NOMO-1 treated with DMSO at 0.1 percent for 48 hours (cell line): ENCODE measurements around the gene VAC14.
"Not testable (repeated sequence)": the region's sequence is repeated elsewhere in the genome, so short reads cannot be mapped to it uniquely, and the experiment has no call there.

Experiments
- DNase-seq: peaks from one replicate; lab custom pipeline; 2025; ENCODE audit not compliant: unreplicated experiment; lab: John Stamatoyannopoulos, UW

Gene VAC14

DNA sequence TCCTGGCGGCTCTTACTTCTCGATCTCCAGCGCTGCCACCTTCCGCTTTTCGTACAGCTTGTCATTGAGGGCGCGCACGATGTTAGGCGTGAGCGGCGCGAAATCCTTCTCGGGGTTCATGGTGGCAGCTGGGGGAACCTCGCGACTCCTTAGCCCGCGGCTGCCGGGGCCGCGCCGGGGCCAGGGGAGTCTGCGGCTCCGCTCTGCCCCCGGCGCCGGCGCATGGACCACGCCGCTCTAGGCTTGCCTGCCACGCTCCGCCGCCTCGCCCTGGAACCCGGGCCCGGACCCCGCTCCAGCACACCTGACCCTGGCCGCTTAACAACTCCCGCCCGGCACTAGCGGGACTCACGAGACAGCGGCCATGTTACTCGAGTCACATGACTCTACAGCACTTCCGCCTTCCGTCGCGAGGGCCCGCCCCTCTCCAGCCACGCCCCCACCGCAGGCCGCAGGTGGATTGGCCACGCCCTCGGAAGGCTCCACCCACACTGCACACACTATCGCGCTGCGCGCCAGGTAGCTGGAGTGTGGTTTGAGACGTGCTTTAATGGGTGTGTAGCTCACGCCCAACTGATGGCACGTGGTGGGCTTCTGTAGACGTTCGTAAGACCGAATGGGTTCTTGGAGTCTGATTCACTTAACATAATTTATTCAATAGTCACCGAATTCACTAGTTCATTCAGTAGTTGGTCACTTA lies at the start of gene VAC14:
Gene VAC14, minus strand, starts transcription at position 378 of the 700 bp plus-strand sequence. Its CDS starts 258 bp downstream, at position 120.
- peak; percentile 86 for DNase-seq

DNA sequence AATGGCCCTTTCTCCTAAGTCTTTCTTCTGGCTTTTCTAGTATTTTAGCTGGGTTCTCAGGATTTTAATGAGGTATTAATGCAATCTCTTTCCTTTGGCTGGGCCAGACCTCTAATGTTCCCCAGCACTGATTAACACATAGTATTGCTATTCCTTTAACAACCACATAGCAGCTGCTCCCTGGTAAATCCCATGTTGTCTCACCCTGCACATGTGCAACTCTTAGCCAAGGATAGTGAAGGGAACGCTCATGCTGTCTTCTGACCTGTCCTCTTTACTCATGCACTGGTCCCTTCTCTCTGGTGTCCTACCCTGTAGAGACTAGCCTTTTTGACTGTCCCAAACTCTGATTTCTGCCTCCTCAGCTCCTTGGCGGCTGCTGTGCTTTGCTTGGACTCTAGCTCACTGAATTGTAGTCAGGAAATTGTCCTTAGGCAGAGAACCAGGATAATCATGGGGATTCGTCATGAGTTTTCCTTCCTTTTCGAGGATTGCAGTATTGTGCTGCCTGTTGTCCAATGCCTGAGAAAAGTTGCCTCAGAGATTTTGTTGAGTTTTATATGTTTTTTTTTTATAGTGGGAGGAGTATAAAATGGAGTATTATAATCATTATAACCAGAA lies 22.6 kb upstream of the VAC14 start:
- not testable (repeated sequence) for DNase-seq

- not testable (repeated sequence) for DNase-seq
Observed at GRCh38 chr16:70822734-70823133, 21.8 kb upstream of the VAC14 start.

DNA sequence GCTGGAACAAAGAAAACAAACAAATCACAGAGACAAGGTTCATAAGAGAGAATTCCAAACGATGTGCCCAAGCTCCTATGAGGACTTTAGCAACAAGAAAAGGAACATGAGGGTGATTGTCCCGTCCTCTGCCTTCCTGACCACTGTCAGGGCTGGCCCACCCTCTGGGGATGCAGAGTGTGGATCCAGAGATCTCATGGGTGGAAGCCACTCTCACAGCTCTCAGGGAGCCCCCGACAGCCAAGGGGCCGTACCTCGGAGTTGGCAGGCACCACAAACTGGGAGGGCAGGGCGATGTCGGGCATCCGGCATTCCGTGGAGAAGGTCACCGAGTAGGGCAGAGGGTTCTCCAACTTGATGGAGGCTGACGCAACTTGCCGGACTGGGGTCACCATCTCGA lies 17.1 kb upstream of the VAC14 start:
- not testable (repeated sequence) for DNase-seq

GRCh38 chr16:70809392-70810060 lies 8.6 kb upstream of the VAC14 start:
- DNase-seq, result no peak

- no peak for DNase-seq
Observed at GRCh38 chr16:70808371-70808770, 7.4 kb upstream of the VAC14 start.

DNA sequence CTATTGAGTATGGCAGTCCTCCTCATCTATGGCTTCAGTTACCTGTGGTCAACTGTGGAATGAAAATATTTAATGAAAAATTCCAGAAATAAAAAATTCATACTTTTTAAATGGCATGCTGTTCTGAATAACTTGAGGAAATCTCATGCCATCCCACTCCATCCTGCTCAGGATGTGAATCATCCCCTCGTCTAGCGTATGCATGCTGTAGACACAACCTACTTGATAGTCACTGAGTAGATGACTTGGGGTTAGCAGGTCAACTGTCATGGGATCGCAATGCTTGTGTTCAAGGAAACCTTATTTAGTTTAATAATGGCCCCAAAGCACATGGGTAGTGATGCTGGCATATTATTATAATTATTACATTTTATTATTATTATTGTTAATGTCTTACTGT lies 4.8 kb upstream of the VAC14 start:
- no peak for DNase-seq

DNA sequence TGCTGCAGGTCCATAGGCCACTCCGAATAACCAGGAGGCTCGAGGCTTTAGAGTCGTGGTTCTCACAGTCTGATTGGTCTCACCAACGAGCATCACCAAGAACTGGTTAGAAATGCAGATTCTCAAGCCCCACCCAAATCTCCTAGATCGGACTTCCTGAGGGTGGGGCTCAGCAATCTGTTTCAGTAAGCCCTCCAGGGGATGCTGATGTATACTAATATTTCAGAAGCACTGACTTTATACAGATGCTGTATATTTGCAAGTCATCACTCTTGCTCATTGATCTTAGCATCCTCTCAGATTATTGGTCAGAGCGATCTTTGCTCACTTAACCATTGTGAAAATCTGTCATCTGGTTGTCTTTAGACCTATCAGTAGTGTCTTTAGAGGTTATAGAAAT lies 4.4 kb upstream of the VAC14 start:
- DNase-seq, result no peak

GRCh38 chr16:70804734-70805169 lies 3.8 kb upstream of the VAC14 start:
- no peak for DNase-seq

- DNase-seq, result peak; percentile 83
Observed at GRCh38 chr16:70804153-70804733, 3.3 kb upstream of the VAC14 start.

GRCh38 chr16:70803319-70803718 lies 2.4 kb upstream of the VAC14 start:
- DNase-seq, result no peak

DNA sequence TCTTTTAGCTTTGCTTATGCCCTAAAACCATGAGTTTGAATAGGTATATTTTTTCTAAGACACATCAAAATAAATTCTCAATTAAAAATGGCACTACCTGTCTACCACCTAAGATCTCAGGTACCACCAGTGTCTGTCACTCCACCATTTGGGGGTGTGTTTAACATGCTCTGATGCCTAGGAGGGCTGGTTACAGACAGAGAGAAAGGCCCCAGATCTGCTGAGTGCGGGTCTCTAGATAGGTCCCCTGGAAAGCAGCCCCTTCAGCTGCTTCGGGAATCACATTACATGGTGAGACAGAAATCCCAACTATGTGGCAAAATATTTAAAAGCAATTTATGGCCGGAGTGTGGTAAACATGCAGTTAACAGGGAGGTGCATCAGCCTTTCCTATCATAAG lies 653 bp upstream of the VAC14 start:
- no peak for DNase-seq

DNA sequence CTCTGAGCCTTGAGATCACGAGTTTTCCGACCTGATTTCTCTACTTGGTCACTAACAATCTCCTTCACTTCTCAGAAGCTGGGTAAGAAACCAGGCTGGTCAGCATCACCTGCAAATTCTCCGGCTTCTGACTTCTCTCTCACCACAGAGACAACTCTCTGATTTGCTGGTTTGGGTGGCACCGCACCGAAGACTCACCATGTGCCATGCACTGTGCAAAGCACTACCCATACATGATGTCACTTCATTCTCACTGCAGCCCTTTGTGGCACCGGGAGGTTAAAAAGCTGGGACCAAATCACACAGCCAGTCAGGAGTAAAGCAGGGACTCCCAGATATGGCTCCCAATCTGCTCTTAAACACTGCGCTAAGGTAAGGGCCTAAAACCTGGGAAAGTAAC lies 647 bp downstream of the VAC14 start:
- no peak for DNase-seq

DNA sequence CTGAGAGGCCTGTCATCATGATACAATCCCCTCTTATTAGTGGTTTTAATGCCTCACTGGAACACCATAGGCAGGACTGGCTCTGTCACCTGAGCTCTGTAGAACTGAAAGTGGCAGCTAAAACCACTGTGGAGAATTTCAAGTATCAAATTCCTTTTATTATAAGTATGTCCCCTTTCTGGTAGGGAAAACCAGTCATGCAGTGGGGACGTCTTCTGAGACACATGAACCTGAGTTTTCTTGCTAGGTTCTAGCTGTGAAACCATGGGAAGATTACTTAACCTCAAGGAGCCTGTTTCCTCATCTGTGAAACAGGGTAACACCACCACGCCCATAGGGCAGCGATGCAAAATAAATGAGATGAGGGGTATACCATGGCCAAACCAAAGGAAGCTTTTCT lies 4.7 kb downstream of the VAC14 start:
- DNase-seq, result no peak

GRCh38 chr16:70795296-70795912 lies 5.6 kb downstream of the VAC14 start:
- DNase-seq, result no peak

DNA sequence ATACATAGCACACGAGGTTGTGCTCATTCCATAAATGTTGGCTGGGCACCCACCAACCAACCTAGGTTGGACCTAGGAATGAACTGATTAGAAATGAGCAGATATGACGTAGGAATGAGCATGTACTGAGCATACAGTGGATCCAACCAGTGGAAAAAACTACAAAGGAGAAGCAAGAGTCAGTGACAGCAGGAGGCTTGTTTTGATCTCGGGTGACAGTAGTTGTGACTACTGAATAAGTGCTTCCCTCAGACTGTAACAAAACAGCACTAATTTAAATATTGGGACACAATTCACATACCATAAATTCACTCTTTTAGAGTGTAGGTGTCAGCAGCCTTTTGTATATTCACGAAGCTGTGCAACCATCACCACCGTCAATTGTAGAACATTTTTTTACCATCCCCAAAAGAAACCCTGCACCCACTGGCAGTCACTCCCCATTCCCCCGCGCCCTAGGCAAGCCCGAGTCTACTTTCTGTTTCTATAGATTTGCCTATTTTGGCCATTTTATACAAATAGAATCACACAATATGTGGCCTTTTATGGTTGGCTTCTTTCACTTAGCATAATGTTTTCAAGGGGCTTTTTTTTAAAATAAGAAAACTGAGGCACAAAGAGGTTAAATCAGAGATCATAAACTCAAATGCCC lies 7.0 kb downstream of the VAC14 start:
- DNase-seq, result no peak

DNA sequence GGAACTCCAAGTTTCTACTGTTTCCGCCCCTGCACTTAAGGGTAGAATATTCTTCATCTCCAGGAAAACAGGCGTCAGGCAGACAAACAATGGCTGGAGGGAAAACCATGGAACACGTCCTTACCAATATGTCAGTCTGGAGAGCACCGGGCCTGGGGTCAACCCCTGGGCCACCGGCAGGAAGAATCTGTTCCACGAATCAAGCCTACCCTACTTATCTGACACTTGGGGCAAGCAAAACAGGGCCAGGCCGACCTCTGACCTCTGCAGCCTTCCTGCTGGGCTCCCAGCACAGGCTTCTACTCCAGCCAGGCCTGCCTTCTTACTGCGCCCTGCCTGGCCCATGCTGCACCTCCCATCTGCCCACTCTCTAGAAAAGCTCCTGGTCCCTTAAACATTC lies 10.1 kb downstream of the VAC14 start:
- DNase-seq, result no peak

DNA sequence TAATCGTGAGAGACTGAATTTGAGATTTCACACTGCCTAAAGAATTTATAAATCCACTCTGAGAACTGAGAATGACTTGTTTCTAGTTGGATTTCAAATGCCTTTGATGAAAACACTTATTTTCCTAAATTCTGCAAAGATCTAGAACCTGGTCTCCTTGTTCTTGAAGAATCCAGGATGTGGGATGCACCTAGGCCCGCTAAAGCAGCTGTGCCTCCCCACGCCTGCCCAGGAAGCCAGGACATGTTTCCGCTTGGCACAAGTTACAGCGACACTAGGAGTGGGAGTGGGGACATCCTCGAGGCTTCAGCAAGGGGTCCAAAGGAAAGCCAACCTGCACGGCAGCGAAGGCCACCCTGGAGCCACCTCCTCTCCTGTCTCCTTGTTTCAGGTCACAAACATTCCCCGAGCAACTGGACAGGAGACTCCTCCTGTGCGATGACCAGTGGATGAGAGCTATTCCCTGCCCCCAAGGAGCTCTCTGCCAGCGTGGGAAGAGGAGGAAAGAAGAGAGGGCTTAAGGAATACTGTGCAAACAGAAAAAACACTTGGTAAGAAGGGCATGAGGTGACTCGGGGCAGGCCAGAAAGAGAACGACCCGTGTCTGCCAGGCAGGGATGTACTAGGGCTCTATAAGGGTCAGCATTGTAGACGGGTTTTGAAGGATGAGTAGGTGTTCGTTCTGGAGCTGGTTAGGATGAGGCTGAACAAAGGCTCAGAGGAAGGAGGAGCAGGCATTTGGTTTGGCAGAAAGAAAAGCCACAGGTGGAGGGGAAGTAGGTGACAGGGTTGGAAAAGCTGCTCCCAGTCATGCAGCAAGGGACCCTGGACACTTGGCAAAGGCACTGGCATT lies 11.1 kb downstream of the VAC14 start:
- DNase-seq, result no peak

- no peak for DNase-seq
Observed at GRCh38 chr16:70788668-70789594, 12.0 kb downstream of the VAC14 start.
